ENCODE measurements around the gene PAPLN.
"Not testable (repeated sequence)": the region's sequence is repeated elsewhere in the genome, so short reads cannot be mapped to it uniquely, and the experiment has no call there.

The PAPLN gene

DNA sequence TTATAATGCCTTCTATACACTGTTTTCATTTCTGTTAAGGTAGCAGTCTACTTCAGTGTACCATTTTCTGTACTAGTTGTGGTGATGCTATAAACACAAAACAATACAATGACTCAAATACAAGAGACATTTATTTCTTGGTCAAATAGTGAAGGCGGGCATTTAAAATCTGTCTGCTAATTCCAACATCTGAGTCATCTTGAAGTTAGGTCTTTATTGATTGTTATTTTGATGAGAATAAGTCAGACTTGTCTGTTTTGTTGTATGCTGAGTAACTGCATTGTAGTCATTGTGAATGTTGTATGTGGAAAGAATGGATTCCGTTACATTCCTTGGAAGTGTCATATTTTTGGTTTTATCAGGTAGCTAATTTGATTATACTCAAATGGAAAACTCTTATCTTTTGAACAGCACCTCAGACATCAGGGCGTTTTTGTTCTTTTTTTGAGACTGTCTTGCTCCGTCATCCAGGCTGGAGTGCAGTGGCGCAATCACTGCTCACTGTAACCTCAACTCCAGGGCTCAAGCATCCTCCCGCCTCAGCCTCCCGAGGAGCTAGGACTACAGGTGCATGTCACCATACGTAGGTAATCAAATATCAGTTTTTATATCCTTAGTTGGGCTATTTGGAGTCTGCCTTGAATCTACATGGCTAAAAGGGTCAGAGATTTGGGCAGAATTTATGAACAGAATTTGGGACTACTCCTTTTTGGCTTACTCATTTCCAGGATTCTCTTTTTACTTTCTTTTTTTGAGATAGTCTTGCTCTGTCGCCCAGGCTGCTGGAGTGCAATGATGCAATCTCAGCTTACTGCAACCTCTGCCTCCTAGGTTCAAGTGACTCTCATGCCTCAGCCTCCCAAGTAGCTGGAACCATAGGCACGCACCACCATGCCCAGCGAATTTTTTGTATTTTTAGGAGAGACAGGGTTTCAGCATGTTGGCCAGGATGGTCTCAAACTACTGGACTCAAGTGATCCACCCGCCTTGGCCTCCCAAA lies 56.8 kb downstream of the PAPLN start:
- DNase-seq: no peak

DNA sequence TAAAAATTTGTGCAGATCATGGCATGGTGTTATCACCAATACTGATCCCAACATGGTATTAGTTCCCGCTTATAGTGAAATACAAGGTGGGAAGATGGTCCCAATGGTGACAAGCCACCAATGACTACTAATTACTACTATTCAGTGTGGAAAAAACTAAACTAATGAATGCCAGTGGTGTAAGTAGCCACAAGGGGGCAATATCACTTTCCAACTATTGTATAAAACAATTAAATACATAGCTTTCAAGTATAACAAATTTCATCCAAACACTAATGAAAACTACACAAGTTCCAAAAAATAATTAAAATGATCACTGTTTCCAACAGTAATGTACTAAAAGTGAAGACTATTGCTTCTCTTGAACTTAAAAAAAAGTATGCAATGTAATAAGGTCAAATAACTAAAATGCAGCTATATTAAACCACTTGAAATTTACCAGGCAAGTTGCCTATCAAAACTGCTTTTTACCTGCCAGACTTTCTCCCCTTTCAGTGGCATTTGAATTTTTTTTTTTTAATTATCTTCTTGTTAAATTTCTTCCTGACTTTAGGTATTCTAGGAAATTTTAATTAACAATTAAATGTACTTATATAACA lies 58.0 kb downstream of the PAPLN start:
- no peak for DNase-seq

DNA sequence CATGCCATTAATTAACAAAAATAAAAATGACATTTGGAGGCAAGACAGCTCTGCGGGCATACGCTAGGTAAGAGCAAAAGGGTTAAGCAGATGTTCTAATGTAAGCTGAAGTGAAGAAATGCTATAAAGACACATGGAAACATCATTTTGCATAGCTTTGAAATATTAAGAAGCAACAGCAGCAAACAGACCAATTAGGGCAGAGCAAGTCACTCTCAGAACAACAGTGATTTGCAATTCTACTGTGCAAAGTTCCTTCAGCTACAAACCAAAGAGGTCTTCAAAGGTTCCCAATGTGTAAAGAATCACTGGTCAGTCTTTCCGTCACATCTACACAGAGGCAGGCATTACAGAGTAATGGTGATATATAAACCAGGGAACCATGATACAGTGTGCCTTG lies 68.2 kb downstream of the PAPLN start:
- no peak for DNase-seq

DNA sequence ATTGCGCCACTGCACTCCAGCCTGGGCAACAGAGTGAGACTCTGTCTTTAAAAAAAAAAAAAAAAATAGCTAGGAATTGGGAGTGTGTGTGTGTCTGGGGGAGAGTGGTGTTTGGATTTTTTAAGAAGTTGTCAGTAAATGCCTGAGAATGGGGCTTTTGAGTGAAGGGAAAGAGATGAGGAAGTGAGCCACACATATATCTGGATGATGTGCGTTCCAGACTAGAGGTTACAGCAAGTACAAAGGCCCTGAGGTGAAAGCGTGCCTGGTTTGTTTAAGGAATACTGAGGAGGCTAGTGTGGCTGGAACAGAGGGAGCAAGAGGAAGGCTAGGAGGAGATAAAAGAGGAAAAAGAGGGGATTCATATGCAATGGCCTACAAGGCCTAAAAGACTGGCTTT lies 70.0 kb downstream of the PAPLN start:
- DNase-seq: no peak

DNA sequence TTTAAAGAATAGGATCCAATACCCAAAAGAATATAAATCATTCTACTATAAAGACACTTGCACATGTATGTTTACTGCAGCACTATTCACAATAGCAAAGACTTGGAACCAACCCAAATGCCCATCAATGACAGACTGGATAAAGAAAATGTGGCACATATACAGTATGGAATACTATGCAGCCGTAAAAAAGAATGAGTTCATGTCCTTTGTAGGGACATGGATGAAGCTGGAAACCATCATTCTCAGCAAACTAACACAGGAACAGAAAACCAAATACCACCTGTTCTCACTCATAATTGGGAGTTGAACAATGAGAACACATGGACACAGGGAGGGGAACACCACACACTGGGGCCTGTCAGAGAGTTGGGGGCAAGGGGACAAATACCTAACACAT lies 71.9 kb downstream of the PAPLN start:
- DNase-seq: not testable (repeated sequence)

DNA sequence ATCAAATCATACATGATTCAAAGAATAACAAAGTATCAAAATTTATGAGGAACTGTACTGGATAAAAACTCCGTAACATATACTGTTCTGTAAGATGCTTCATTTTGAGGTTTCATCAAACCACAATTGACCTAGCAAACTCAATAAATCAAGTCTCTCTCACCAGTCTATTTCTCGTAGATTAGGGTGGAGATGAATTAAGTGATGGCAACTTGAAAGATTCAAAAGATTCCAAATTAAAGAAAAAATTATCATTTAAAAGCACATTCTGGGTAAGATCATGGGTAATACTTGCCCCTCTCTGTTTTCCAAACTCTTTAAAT lies 74.4 kb downstream of the PAPLN start:
- no peak for DNase-seq

DNA sequence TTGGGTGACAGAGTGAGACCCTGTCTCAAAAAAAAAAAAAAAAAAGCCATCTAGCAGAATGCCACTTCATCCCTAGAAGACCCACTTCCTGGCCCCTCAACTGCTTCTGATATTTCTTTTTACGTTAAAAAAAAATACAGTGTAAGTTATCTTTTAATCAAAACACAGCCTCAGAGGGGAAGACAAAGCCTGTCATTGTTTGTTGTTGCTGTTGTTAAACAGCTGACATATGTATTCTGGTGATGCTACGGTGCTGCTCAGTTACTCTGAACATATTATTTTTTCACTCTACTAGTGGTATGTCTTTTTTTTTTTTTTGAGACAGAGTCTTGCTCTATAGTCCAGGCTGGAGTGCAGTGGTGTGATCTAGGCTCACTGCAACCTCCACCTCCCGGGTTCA lies 75.4 kb downstream of the PAPLN start:
- DNase-seq: no peak

DNA sequence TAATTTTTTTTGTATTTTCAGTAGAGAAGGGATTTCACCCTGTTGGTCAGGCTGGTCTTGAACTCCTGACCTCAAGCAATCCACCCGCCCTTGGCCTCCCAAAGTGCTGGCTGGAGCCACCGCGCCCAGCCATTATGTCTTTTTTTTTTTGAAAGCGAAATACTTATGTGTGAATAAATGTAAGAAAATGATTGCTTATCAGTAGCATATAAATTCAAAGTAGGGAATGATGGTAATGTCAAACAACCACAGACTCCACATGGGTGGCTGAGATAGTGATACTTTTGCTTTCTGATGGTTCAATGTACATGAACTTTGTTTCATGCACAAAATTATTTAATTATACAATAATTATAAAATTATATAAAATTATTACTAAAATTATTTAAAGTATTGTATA lies 75.8 kb downstream of the PAPLN start:
- no peak for DNase-seq

DNA sequence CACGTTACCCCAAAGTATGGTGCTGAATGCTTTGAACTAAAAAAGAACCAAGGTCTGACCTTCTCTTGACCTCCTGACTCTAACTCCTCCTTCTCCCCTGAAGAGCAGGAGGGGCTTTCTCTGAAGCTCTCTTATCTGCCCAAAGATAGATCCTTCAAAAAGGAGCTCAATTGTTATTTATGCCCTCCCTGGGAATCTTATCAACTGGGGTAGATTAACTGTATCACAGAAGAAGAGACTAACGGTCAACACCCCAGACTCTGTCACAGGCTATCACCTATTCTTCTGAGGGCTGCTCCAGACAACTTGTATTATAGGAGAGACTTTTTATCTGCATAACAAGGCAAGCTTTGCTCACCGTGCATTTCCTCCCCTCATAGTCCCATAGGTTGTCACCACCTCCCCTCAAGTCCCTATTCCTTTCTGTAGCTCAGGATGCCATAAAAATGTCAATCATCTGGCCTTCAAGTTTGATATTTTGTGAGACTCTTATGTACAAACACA lies 86.6 kb downstream of the PAPLN start:
- no peak for DNase-seq

Data from islet precursor cell (in vitro differentiated cells).